Loucy (cell line): ENCODE results near the gene TNS3.

Experiments
- H2AFZ ChIP-seq: fragments of 200-600 bp; sonication (generic); 2 replicates; pipeline ENCODE4 v1.6.0; 2016; ENCODE audit warnings: antibody characterized with exemption, mild to moderate bottlenecking, low read length, moderate library complexity
- H3F3A ChIP-seq: fragments of 200-600 bp; 2 replicates; pipeline ENCODE4 v1.6.0; 2016; ENCODE audit warnings: antibody characterized with exemption, low read depth, mild to moderate bottlenecking
- H3K27me3 ChIP-seq: fragments of 200-600 bp; sonication (generic); 2 replicates; pipeline ENCODE4 v1.6.1; 2014; ENCODE audit warnings: low read length, mild to moderate bottlenecking; ENCODE audit not compliant: insufficient read depth, poor library complexity, severe bottlenecking
- H3K36me3 ChIP-seq: fragments of 200-600 bp; sonication (generic); 2 replicates; pipeline ENCODE4 v1.6.1; 2016; ENCODE audit warnings: low read length; ENCODE audit not compliant: insufficient read depth
- H3K4me1 ChIP-seq: fragments of 200-600 bp; sonication (generic); 2 replicates; pipeline ENCODE4 v1.5.1; 2014; ENCODE audit warnings: low read length, mild to moderate bottlenecking; ENCODE audit not compliant: insufficient read depth, poor library complexity, severe bottlenecking
- H3K4me2 ChIP-seq: fragments of 200-600 bp; sonication (generic); 2 replicates; pipeline ENCODE4 v1.6.0; 2014; ENCODE audit warnings: antibody characterized with exemption, low read length, low read depth, mild to moderate bottlenecking; ENCODE audit not compliant: poor library complexity, severe bottlenecking
- H3K4me3 ChIP-seq: fragments of 200-600 bp; sonication (generic); 2 replicates; pipeline ENCODE4 v1.5.1; 2014; ENCODE audit warnings: low read length, mild to moderate bottlenecking, mixed read lengths; ENCODE audit not compliant: poor library complexity, severe bottlenecking
- H3K79me2 ChIP-seq: fragments of 200-600 bp; sonication (generic); 2 replicates; pipeline ENCODE4 v1.6.1; 2014; ENCODE audit warnings: low read length; ENCODE audit not compliant: insufficient read depth
- H3K9ac ChIP-seq: fragments of 200-600 bp; sonication (generic); 2 replicates; pipeline ENCODE4 v1.6.0; 2014; ENCODE audit warnings: mild to moderate bottlenecking, low read depth, low read length, moderate library complexity; ENCODE audit not compliant: poor library complexity, severe bottlenecking
- H3K9me2 ChIP-seq: fragments of 200-600 bp; sonication (generic); replicated peaks from 2 replicates; pipeline ENCODE4 v1.6.1; 2016; ENCODE audit warnings: low read depth, low read length, mixed read lengths
- H3K9me3 ChIP-seq: fragments of 200-600 bp; sonication (generic); 2 replicates; pipeline ENCODE4 v1.6.1; 2014; ENCODE audit warnings: mild to moderate bottlenecking, antibody characterized with exemption, low read length, low read depth; ENCODE audit not compliant: insufficient read depth
- H4K20me1 ChIP-seq: fragments of 200-600 bp; sonication (generic); 2 replicates; pipeline ENCODE4 v1.6.0; 2014; ENCODE audit warnings: antibody characterized with exemption, low read length, mild to moderate bottlenecking; ENCODE audit not compliant: insufficient read depth, poor library complexity, severe bottlenecking
- CTCF ChIP-seq: fragments of 200-600 bp; sonication (generic); conservative IDR thresholded peaks from 2 replicates; pipeline ENCODE4 v1.5.1; 2014; ENCODE audit warnings: mild to moderate bottlenecking, antibody characterized with exemption, low read length
- EZH2phosphoT487 ChIP-seq: fragments of 200-600 bp; IDR thresholded peaks from 2 replicates; pipeline ENCODE4 v1.6.1; 2018; ENCODE audit warnings: antibody characterized with exemption, mild to moderate bottlenecking, moderate library complexity, borderline replicate concordance

TNS3 gene

GRCh38 chr7:47553309-47553708, 28.6 kb downstream of the TNS3 start:
- H3K36me3 ChIP-seq = no peaks in the 10 kb centered on the region
- no peak overlapping the region for H3K4me2 ChIP-seq
- no peaks in the 10 kb centered on the region for H3K4me1 ChIP-seq
- no peak overlapping the region for H2AFZ ChIP-seq
- no peaks in the 10 kb centered on the region for H3F3A ChIP-seq
- no peak overlapping the region for H3K4me3 ChIP-seq
- no peaks in the 10 kb centered on the region for H3K79me2 ChIP-seq
- no peaks in the 10 kb centered on the region for H4K20me1 ChIP-seq
- no peaks in the 10 kb centered on the region for H3K27me3 ChIP-seq
- H3K9ac ChIP-seq = no peak overlapping the region
- TF ChIP-seq EZH2phosphoT487 (no peak), CTCF (no peak)
- H3K9me2 ChIP-seq = no peaks in the 10 kb centered on the region
- H3K9me3 ChIP-seq = peaks cover 6% of the 10 kb centered on the region; the same call in 1 of the 2 replicates

- H3K9ac ChIP-seq = no peak overlapping the region
- H3K9me2 ChIP-seq = no peaks in the 10 kb centered on the region
- H3K4me1 ChIP-seq = no peaks in the 10 kb centered on the region
- H3K79me2 ChIP-seq = no peaks in the 10 kb centered on the region
- H4K20me1 ChIP-seq = no peaks in the 10 kb centered on the region
- H3K36me3 ChIP-seq = no peaks in the 10 kb centered on the region
- no peak for TF ChIP-seq EZH2phosphoT487
- no peak for TF ChIP-seq CTCF
- H2AFZ ChIP-seq = no peak overlapping the region
- no peak overlapping the region for H3K4me2 ChIP-seq
- H3K4me3 ChIP-seq = no peak overlapping the region
- no peaks in the 10 kb centered on the region for H3F3A ChIP-seq
- H3K27me3 ChIP-seq = no peaks in the 10 kb centered on the region
- H3K9me3 ChIP-seq = peaks cover 6% of the 10 kb centered on the region; the same call in 1 of the 2 replicates
Measured at GRCh38 chr7:47552621-47553020, 29.3 kb downstream of the TNS3 start.

- Histone ChIP-seq H3K9me2 (no peaks in the 10 kb centered on the region), H3K4me2 (no peak overlapping the region)
Measured at GRCh38 chr7:47551668-47552440, 30.1 kb downstream of the TNS3 start.

More at GRCh38 chr7:47551668-47552440, 30.1 kb downstream of the TNS3 start:
- H3F3A ChIP-seq = no peaks in the 10 kb centered on the region
- no peaks in the 10 kb centered on the region for H3K36me3 ChIP-seq
- H4K20me1 ChIP-seq = no peaks in the 10 kb centered on the region
- TF ChIP-seq CTCF (no peak), EZH2phosphoT487 (no peak)
- H3K4me1 ChIP-seq = no peaks in the 10 kb centered on the region
- no peak overlapping the region for H2AFZ ChIP-seq
- peaks cover 3% of the 10 kb centered on the region; the same call in 1 of the 2 replicates for H3K9me3 ChIP-seq
- no peak overlapping the region for H3K4me3 ChIP-seq
- no peaks in the 10 kb centered on the region for H3K79me2 ChIP-seq
- no peak overlapping the region for H3K9ac ChIP-seq
- H3K27me3 ChIP-seq = no peaks in the 10 kb centered on the region
